ENCODE measurements around the gene KATNB1. TPM values are rescaled to one million over a fixed set of nuclear protein-coding genes. Genes with fewer than 3 reads are reported as not detected.
A peak's percentile ranks its signal among the peaks of the same experiment; 100 is the strongest.
"Not testable (repeated sequence)": the region's sequence is repeated elsewhere in the genome, so short reads cannot be mapped to it uniquely, and the experiment has no call there.

KATNB1 gene
- total RNA-seq, 4 donors from 2014 or later = 17.7 to 27.1 (median 21.7) TPM

- H3K36me3 ChIP-seq = no peaks in the 10 kb centered on the region
- TF ChIP-seq POLR2A (IDR thresholded peaks at IDR 0.05) = no peak
- TF ChIP-seq, protein P1, sequence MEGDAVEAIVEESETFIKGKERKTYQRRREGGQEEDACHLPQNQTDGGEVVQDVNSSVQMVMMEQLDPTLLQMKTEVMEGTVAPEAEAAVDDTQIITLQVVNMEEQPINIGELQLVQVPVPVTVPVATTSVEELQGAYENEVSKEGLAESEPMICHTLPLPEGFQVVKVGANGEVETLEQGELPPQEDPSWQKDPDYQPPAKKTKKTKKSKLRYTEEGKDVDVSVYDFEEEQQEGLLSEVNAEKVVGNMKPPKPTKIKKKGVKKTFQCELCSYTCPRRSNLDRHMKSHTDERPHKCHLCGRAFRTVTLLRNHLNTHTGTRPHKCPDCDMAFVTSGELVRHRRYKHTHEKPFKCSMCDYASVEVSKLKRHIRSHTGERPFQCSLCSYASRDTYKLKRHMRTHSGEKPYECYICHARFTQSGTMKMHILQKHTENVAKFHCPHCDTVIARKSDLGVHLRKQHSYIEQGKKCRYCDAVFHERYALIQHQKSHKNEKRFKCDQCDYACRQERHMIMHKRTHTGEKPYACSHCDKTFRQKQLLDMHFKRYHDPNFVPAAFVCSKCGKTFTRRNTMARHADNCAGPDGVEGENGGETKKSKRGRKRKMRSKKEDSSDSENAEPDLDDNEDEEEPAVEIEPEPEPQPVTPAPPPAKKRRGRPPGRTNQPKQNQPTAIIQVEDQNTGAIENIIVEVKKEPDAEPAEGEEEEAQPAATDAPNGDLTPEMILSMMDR (IDR thresholded peaks at IDR 0.05) = no peak
- no peaks in the 10 kb centered on the region for H3K9me3 ChIP-seq
- no peak overlapping the region for H3K4me3 ChIP-seq
- H3K4me1 ChIP-seq = no peaks in the 10 kb centered on the region
- no peaks in the 10 kb centered on the region for H3K27me3 ChIP-seq
- H3K27ac ChIP-seq = no peak overlapping the region
- peak in 1 of 3 donors; percentile 10 for DNase-seq
Measured at GRCh38 chr16:57728336-57729181, 7.0 kb upstream of the KATNB1 start.

DNA sequence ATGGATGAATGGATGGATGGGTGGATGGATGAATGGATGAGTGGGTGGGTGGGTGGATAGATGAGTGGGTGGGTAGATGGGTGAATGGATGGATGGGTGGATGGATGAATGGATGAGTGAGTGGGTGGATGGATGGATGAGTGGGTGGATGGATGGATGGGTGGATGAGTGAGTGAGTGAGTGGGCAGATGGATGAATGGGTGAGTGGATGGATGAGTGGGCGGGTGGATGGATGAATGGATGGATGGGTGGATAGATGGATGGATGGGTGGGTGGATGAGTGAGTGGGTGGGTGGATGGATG, 6.4 kb upstream of the KATNB1 start:
- Histone ChIP-seq H3K4me1 (peaks cover 0 to 3% (median 0%) of the 10 kb centered on the region in 4 donors), H3K27ac (no peak overlapping the region), H3K9me3 (no peaks in the 10 kb centered on the region), H3K27me3 (no peaks in the 10 kb centered on the region), H3K4me3 (no peak overlapping the region), H3K36me3 (no peaks in the 10 kb centered on the region)
- no peak for DNase-seq
- TF ChIP-seq POLR2A (IDR thresholded peaks at IDR 0.05) = no peak
- TF ChIP-seq, protein P1 (IDR thresholded peaks at IDR 0.05) = no peak

- H3K27ac ChIP-seq, H3K27me3 ChIP-seq, H3K4me1 ChIP-seq, H3K4me3 ChIP-seq, DNase-seq, H3K36me3 ChIP-seq, H3K9me3 ChIP-seq: not testable (repeated sequence)
Measured at GRCh38 chr16:57729852-57730251, 5.7 kb upstream of the KATNB1 start.

- no peak for DNase-seq
- no peaks in the 10 kb centered on the region for H3K27me3 ChIP-seq
- H3K4me3 ChIP-seq = no peak overlapping the region
- no peak for TF ChIP-seq POLR2A (IDR thresholded peaks at IDR 0.05)
- TF ChIP-seq, protein P1 (IDR thresholded peaks at IDR 0.05) = no peak
- peaks cover 0 to 10% (median 5%) of the 10 kb centered on the region in 4 donors for H3K4me1 ChIP-seq
- H3K27ac ChIP-seq = no peak overlapping the region
- no peaks in the 10 kb centered on the region for H3K9me3 ChIP-seq
- no peaks in the 10 kb centered on the region for H3K36me3 ChIP-seq
Measured at GRCh38 chr16:57730771-57731730, 4.5 kb upstream of the KATNB1 start.

- no peak for TF ChIP-seq POLR2A (IDR thresholded peaks at IDR 0.05)
- TF ChIP-seq, protein P1 (IDR thresholded peaks at IDR 0.05) = no peak
- H3K4me3 ChIP-seq = no peak overlapping the region
Measured at GRCh38 chr16:57732037-57732436, 3.5 kb upstream of the KATNB1 start.

GRCh38 chr16:57732714-57733113, 2.9 kb upstream of the KATNB1 start:
- no peak for DNase-seq
- H3K4me1 ChIP-seq = peaks cover 0 to 24% (median 12%) of the 10 kb centered on the region in 4 donors
- H3K27me3 ChIP-seq = no peaks in the 10 kb centered on the region
- no peak overlapping the region for H3K4me3 ChIP-seq
- H3K36me3 ChIP-seq = no peaks in the 10 kb centered on the region
- H3K9me3 ChIP-seq = no peaks in the 10 kb centered on the region
- no peak for TF ChIP-seq POLR2A (IDR thresholded peaks at IDR 0.05)
- TF ChIP-seq, protein P1 (IDR thresholded peaks at IDR 0.05) = no peak
- no peak overlapping the region for H3K27ac ChIP-seq

More at GRCh38 chr16:57732037-57732436, 3.5 kb upstream of the KATNB1 start:
- no peaks in the 10 kb centered on the region for H3K27me3 ChIP-seq
- no peaks in the 10 kb centered on the region for H3K36me3 ChIP-seq
- no peaks in the 10 kb centered on the region for H3K9me3 ChIP-seq
- no peak overlapping the region for H3K27ac ChIP-seq
- no peak for DNase-seq
- peaks cover 0 to 20% (median 12%) of the 10 kb centered on the region in 4 donors for H3K4me1 ChIP-seq
